HEK293T (cell line): ENCODE data around the gene DUSP6.

Experiments used
- FOXA1 ChIP-seq: fragments of 450-650 bp; IDR thresholded peaks from 2 replicates; pipeline ENCODE4 v1.6.1; 2016; ENCODE audit warnings: mild to moderate bottlenecking
- NFRKB ChIP-seq: fragments of 450-650 bp; IDR thresholded peaks from 2 replicates; pipeline ENCODE4 v1.6.1; 2016; ENCODE audit warnings: mild to moderate bottlenecking, moderate library complexity
- SUZ12 ChIP-seq: fragments of 450-650 bp; IDR thresholded peaks from 2 replicates; pipeline ENCODE4 v1.6.1; 2016; ENCODE audit warnings: mild to moderate bottlenecking

DNA sequence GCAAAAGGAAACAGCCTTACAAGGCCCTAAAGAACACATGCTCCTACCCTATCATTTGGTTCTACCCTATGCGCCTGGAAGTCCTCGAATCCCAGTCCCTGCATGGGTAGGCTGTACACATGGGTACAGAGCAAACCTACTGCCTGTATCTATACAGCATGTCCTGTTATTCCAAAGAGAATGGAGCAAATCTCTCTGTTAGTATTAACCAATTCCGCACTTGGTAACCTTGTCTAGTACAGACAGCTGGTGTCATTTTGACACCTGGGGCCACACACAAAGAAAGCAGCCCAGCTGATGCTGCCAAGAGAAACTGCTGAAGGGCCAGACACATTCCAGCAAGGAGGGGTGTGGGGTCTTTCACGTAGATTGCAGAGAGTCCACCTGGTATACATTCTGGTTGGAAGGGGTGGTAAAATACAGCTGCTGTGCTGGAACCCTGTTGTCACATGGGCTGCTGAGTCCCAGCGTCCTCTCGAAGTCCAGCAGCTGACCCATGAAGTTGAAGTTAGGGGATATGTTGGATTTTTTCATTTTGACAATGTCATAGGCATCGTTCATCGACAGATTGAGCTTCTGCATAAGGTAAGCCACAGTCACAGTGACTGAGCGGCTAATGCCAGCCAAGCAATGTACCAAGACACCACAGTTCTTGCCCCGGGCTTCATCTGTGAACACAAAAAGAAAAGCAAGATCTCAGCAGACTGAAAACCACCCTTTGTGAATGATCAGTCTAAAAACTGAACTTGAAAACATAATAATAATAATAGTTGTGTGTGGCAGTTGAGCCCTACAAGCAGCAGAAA is 3.2 kb downstream of the DUSP6 start:
- no peak for TF ChIP-seq FOXA1
- TF ChIP-seq NFRKB: no peak
- no peak for TF ChIP-seq SUZ12
